MM.1S (cell line): ENCODE measurements around the gene ARHGAP12.

ENCODE experiments used
- CTCF ChIP-seq: fragments of 300-600 bp; sonication (generic); IDR thresholded peaks from 2 replicates; pipeline ENCODE4 v1.5.1; 2016; ENCODE audit warnings: antibody characterized with exemption, low read length, mixed read lengths
- EZH2 ChIP-seq: fragments of 300-600 bp; sonication (generic); optimal IDR thresholded peaks from 2 replicates; pipeline ENCODE3; 2017; ENCODE audit warnings: low read depth, mild to moderate bottlenecking, antibody characterized with exemption, low read length, mixed read lengths

- TF ChIP-seq CTCF: no peak
- no peak for TF ChIP-seq EZH2
Observed at GRCh38 chr10:31936933-31937332, 8.3 kb upstream of the ARHGAP12 start.
